ENCODE measurements around the gene CXCR4.

The CXCR4 gene

DNA sequence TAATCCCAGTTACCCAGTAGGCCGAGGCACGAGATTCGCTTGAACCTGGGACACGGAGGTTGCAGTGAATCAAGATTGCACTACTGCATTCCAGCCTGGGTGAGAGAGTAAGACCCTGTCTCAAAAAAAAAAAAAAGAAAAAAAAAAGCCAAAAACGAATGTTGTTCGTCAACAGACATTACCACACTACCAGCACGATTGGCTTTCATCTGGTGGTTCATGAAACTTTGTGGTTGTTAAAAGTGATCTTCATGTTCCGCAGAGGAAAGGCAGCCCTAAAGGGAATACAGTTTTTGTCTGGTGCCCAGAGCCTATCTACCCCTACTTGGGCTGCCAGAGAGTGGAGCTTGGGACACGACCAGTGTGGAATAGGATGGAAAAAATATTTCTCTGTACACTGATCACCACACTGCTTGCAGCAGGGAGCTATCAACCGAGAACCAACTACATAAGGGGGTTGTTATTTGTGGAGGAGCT lies 13.6 kb upstream of the CXCR4 start:
- DNase-seq = no peak

DNA sequence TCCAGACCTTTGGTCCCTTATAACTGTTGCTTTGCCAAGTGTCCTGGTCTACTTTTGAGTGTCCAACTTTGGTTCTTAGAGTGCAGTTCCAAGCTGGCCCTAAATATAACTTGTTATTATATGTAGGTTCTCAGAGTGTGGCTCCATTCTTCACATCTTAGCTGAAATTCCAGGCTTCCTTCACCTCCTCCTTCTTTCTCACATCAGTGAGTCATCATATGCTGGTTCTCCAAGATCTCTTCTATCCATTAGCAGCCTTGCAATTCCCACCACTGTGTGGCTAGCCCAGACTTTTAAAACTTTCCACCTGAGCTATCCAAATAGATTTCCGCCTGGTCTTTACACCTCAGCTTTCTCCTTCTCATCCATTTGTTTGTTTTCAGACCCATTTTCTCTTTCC lies 12.6 kb upstream of the CXCR4 start:
- DNase-seq = no peak

DNA sequence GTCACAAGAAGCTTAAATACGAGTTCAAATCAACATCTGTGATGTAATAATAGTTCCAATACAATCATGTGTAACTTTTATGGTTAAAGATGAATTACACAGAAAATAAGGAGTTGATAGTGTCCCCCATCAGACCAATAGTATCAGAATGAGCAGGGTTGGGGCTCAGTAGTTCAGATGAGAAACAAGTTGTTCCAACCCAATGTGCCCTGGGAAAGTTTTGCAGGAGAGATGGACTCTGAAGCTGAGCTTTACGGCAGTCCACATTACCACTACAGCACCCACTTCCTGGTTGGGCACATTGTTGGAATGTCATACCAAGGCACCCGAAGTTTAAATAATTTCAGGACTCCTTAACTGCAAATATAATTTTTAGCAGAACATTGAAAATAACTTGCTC lies 12.1 kb upstream of the CXCR4 start:
- DNase-seq = no peak

DNA sequence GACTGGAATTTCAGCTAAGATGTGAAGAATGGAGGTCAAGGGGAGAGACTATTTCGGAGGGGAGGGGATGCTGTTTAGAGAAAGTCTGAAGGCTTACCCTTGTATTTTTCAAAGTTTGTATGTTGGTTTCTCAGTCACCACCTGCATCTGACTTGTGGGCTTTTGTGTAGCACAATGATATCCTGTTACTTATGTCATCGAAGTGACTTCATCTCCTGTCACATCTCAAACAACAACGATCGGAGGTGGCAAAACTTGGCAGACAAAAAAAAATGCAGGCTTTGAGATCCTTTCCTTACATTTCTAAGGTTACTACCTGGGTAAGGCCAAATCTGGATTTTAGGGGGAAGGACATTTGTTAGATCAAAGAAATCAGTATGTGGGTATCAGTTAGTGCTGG lies 11.7 kb upstream of the CXCR4 start:
- DNase-seq = no peak

DNA sequence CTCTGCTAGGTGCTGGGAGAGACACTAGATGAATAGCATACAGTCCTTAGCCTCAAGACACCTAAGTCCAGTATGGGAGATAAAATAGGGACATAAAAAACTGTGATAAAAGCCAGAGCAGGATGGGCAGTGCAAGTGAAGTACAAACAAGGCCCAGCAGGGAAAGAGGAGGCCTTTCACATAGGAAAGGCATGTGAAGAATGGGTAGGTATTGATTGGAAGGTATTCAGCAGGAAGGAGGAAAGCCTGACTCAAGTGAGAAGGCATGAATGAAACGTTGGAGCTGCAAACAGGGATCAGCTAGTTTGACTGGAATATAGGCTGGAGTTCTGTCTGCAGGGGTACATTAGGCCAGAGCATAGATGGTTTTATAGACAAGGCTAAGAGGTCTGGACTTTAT lies 11.0 kb upstream of the CXCR4 start:
- no peak for DNase-seq

DNA sequence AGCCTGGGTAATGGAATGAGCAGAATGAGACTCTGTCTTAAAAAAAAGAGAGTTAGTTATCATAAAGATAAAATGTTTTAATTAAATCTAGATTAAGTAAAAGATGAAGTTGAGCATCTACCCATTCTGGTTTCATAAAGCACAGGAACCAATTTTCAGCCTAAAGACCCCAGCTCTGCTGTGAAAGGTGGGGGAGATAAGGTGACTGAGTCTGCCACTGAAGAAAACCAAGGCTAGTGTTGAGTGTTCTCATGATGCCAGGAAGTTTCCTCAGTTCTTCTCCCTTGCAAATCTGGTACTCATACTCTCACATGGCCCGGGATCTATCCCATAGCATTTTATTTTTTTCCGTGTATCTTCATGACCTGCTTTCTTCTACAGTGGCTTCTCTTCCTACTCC lies 10.4 kb upstream of the CXCR4 start:
- DNase-seq = no peak

DNA sequence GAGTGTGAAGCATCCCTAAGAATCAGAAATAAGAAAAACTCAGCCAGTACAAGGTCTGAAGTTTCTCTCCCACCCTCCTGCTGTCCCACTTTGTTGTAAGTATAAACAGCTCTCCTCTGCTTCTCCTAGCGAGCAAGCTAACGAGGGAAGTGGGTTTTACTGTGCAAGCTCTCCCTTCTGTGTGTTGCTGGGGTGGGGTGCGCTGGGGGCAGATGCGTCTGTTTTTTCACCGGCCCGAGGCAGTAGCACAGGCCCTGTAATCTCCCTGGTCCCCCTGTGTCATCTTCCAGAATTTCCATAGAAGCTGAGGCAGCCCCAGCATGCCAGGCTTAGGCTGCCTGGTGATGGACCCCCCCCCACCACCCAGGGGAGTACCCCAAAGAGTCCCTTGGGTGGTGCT lies 9.4 kb upstream of the CXCR4 start:
- no peak for DNase-seq

DNA sequence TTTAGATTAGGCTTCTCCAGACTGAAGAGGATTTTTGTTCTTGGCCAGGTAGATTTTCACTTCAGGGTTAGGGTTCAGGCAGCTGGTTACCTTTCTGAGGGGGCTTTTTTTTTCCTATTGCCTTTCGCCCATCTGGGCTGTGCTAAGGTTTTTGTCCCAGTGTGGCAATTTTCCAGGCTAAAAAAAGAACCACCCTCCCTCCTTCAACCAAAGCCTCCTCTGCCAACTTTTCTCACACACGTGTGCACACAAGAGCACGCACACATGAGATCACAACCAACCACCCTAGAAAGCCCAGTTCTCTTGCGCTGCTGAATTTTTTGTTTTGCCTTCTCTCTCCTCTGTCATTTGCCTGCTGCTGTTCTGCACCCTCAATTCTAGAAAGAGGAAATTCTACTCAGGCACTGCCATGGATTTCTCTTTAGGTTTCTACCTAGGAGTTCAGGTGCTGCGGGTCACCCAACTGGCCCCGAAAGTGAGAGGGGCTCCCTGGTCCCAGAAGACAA lies 8.5 kb upstream of the CXCR4 start:
- DNase-seq = no peak

DNA sequence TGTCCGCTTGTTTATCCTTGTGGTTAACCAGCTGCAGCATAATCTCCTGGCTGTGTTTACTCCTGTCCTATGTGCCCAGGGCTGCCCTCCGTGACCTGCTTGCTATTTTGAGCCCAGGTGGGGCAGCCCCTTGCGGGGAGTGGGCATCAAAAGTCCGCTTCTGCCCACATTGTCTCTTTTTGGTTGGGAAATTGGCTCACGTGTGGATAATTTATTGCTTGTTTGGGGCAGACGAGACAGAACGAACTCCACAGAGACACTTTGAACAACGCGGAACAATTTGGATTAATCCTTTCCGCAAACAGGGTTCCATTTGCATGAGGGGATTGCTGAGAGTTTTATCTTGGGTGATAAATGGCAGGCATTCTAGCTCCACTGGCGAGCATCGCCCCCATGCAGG lies 8.1 kb upstream of the CXCR4 start:
- no peak for DNase-seq

DNA sequence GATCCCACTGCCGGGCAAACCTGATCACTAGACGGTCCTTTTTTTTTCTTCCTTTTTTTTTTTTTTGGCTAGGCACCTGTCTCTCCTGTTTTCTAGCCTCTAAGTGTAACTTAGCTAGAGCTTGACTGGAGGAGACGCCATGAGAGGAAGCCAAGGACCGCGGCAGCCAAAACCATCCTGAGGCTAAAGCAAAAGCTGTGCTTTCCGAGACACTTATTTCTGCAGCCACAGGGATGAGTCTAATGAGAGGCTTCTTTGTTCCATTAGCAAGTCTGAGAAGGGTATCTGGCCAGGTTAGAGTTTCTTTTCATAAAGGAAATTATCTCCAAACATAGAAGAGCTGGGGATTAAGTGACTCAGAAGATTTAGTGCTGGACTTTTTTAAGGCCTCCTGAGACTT lies 7.3 kb upstream of the CXCR4 start:
- DNase-seq = no peak

DNA sequence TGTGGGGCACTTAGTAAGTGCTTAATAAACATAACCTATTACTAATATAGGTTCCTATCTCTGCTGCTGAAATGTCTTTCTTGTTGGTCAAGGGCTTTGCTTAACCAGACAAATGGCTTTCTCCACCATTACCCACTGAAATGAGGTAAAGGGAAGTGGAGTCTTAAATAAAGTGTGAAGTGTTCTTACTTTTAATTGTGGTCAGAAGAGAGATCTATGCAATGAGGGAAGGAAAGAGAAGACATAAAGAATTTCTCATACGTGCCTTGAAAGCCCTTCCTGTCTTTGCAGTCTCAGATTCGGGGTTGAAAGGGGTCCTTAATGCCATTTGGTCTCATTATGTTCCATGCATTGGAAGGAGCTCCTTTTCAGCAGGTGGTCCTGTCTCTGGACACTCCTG lies 6.9 kb upstream of the CXCR4 start:
- DNase-seq = no peak

DNA sequence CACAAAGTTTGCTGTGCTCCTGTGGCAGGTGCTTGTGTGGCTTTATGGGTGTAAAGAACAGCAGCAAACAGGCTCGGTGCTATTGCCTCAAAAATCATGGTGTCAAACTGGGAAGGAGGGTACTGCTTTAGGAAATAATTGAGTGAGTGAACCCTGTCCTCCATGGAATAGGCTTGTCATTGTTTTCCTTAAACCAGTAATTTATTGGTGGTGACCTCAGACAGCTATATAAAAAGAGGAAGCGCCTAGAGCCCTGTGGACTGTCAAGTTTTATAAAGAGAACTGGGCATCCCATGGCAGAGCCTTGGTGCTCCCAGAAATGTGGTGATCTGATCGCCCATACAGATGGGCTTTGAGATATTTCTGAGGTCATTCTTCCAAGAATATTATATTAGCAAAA lies 4.7 kb upstream of the CXCR4 start:
- DNase-seq = no peak

DNA sequence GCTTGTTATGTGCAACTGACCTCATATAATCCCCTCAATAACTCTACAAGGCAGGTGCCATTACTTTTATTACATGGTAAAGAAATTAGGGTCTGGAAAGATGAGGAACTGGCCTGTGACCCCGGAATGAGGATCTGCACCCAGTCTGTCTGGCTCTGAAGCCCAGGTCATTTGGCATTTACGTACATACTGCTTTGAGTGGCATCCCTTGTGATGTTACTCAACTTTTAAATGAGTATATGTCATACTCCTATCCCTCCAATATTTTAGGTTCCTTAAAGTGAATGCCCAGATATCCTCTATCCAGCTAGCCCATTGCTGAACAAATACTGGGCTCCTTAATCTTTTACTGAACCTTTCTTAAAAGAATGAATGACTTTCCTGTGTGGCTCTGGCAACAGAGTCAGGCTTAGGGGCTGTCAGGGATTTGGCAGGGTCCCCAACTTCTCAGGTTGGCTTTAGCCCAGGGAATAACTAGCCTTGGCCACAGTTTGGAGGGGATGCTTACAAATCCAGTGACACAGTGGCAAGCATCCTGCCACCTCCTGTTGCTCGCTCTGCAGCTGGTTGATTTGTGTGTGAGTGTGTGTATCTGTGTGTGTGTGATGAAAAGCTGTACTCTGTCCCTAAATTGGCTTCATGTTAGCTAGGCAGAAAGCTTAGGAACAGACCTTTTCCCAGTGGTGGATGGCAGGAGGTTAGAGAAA lies 3.4 kb upstream of the CXCR4 start:
- no peak for DNase-seq

DNA sequence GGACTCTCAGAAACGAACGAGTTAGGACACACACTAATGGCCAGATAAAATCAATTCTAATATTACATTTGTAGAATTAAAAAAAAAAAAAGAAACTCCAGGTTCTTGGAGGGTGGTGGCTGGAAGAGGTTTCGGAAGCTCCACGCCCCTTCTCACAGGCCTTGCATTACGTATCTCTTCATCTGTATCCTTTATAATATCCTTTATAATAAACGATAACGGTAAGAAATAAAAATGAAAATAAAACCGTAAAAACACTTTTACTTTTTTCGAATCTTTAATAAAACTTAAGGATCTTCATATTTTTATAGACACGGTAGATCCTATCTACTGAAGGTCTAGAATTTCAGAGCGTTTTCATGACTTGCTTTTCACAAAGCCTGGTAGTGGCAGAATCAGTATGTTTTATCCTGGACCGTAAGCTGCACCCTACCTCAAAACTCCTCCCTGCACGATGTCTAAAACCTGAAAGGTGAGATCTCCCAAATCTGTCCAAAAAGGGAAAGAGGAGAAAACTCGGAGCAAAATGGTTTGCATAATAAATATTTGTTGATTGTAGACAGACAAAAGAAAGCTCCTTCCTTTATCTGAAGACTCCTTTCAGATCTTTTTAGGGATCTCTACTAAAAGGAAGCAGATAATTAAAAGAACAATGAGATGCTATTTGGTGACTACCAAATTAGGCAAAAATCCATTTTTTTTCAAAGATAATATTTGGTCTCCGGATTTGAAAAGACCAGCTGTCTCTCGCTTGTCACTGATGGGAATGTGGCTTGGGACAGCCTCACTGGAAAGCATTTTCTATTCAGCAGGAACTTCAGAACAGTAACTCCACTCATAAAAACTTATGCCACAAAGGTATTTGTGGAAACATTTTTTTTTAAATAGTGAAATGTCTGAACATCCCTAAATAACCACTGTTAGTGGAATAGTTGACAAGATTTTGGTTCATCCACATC lies 2.0 kb upstream of the CXCR4 start:
- no peak for DNase-seq

DNA sequence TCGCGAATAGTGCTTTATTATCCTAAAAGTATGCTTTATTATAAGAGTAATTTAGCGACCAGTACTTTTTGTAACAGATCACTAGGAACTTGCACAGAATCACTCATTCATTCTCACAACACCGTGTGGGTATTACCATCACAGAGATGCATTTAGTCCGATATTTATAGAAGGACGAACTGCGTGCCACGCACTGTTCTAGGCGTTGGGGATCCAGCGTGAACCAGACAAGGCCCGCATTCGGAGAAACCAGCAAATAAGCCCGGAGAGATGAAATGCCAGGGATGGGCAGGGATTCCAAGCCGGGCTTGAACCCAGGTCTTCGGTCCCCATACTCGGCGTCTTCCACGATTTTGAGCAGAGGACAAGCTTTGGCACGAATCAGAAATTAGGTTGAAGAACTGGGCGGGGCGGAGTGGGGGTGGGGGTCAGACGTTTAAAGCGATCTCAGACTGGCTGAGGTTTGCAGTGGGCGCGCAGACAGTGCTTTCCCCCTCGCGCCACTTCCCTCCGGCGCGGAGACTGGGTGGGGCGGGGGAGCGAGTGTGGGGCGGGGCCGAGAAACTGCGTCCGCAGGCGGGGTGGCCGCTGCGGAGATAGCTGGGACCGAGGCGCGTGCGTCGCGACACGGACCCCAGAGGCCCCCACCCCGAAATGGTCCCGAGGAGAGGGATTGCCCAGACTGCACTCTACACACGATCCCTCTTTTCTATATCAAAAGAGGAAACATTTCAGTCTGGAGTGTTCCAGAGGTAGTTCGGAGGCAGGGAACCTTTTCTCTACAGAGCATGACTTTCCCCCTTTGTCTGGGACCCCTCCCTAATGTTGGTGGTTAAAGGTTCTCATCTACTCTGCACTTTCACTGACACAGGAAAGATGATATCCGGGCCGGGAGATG lies 1.1 kb upstream of the CXCR4 start:
- DNase-seq = no peak

DNA sequence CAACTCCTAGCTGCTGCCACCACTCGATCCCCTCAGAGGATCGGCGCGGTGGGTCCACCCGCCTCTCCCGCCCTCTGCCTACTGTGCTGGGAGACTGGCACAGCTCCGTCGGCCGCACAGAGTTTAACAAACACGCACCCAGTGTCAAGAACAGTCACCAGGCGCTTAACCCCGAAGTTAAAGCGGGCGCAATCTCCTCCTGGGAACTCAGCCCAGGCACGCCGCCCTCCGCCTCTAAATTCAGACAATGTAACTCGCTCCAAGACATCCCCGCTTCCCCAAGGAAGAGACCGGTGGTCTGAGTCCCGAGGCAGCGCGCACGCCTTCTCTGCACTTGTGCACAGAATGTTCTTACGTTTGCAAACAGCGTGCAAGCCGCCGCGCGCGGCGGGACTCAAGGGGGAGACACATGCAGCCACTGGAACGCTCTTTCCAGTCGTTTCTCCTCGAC lies 533 bp downstream of the CXCR4 start:
- no peak for DNase-seq

DNA sequence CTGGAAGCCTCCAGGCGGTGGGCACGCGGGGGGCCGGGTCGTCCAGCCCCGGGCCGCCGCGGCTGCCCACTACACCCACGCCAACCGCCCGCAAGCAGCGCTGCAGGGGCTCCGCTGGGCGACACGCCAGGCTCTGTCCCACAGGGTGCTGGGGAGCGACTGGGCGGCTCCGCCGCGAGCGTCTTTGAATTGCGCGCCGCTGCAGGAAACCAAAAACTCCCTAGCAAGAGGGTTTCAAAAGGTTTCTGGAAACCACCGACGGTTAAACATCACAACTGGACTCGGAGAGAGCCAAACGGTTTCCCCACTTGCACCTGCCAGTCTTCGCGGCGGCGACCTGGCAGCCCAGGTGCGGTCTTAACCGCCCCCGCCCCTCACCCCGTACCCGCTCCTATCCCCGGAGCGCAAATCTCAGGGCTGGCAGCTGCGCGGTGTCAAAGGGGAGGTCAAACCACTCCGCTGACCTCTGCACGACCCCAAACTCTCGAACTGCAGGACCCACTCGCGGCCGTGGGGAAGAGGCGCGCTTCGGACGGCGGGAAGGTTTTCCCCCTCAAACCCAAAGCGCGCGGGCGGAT lies 1.0 kb downstream of the CXCR4 start:
- DNase-seq = no peak

DNA sequence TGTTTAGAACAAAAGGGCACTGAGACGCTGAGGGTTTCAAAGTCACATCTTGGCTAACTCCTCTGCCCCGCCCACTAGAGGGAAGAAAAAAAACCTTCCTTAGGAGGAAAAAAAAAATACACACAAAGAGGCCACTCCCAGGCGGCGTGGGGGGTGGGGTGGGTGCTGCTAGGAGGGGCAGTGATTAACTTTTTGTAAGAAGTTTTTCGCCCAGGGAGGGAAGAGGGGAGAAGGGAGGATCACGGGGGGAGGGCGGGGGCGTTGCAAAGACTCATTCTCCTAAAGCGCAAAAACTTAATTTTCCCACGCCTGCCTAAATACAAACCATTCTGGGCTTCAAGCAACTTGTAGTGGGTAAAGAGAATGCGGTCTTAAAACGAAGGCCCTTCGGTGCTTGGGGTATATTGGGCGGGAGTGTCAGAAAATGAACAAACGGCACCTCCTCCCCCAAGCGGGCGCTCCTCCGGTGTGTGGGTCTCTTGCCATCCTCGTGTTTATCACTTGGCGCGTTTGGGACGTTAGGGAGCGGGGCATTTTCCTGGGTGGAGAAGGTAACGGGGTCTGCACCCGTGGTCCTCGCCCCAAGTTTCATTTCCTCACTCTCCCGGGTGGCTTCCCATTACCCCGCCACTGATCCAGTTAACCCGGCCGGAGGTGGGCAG lies 1.7 kb downstream of the CXCR4 start:
- DNase-seq = no peak

DNA sequence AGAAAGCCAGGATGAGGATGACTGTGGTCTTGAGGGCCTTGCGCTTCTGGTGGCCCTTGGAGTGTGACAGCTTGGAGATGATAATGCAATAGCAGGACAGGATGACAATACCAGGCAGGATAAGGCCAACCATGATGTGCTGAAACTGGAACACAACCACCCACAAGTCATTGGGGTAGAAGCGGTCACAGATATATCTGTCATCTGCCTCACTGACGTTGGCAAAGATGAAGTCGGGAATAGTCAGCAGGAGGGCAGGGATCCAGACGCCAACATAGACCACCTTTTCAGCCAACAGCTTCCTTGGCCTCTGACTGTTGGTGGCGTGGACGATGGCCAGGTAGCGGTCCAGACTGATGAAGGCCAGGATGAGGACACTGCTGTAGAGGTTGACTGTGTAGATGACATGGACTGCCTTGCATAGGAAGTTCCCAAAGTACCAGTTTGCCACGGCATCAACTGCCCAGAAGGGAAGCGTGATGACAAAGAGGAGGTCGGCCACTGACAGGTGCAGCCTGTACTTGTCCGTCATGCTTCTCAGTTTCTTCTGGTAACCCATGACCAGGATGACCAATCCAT lies 2.7 kb downstream of the CXCR4 start:
- no peak for DNase-seq

DNA sequence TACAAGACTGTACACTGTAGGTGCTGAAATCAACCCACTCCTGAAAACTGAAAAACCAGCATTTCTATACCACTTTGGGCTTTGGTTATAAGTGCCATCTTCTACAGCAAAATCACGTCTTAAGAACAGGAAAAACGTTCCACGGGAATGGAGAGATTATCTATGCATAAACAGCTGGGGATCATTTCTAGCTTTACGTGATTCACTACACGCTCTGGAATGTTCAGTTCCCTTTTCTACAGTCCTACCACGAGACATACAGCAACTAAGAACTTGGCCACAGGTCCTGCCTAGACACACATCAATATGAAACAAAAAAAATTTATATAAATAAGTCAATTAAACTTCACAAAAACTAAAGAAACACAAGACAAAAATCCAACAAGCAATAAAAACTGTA lies 3.6 kb downstream of the CXCR4 start:
- no peak for DNase-seq

DNA sequence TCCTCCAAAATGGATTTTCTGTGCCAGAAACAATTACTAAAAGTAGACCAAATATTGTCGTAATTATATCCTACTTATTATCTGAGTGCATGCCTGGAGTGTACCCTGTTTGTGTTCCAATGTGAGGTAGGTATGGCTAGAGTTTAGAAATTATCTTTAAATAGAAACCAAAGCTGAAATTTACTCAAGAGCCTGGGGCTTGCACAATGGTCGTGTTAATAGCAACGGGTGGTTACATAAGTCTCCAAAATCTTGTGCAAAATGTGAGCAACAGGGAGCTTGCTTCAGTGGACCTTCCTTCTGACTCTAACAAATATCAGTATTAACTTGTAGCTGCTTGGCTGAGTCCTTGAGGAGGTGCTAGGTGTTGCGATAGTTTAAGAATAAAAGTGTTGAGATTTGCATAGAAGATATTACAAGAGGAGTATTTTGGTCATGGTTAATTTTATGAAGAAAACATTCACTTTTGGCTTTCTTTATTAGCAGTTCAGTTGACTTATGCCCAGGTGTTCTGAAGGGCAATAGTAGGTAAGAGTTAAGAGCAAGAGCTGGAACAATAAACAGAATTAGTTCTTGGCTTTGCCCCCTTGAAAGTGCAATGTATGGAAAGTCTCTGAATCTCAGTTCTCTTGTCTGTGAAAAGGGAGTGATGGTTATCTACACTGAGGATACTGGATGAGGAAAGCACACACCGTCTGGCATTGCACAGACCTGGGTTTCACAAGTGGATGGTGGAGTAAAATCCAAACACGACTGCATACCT lies 4.6 kb downstream of the CXCR4 start:
- DNase-seq = no peak
